Left lung (tissue), 14 donors: Measurements from ENCODE around the gene SBSN. TPM values are rescaled to one million over a fixed set of nuclear protein-coding genes. Genes with fewer than 3 reads are reported as not detected.

Experiments used
- ATAC-seq: fragments of 200-7000 bp; cut with Tn5 transposase; one replicate; pipeline ENCODE4 v1.9.1; 2020; ENCODE audit warnings: moderate library complexity
- DNase-seq, 4 donors: peaks; one replicate each; pipeline ENCODE4 v3.0.0-alpha.2; 2013 to 2020
- H3K27ac ChIP-seq, 2 donors: fragments of 200-600 bp; sonication (generic) in 1 of 2; one replicate each; pipeline versions ENCODE4 v1.5.0 to v1.8.0; 2020 to 2021
- H3K27me3 ChIP-seq, 2 donors: fragments of 200-600 bp; sonication (generic) in 1 of 2; one replicate each; pipeline versions ENCODE4 v1.5.0 to v1.8.0; 2020 to 2021
- H3K36me3 ChIP-seq, 2 donors: fragments of 200-600 bp; sonication (generic) in 1 of 2; one replicate each; pipeline versions ENCODE4 v1.5.0 to v1.8.0; 2020 to 2021
- H3K4me1 ChIP-seq, 2 donors: fragments of 200-600 bp; one replicate each; pipeline ENCODE4 v1.8.0; 2021
- H3K4me3 ChIP-seq, 2 donors: fragments of 200-600 bp; sonication (generic) in 1 of 2; one replicate each; pipeline versions ENCODE4 v1.5.0 to v1.8.0; 2020 to 2021; ENCODE audit warnings: mild to moderate bottlenecking in 1 of 2
- H3K9me3 ChIP-seq, 2 donors: fragments of 200-600 bp; sonication (generic) in 1 of 2; one replicate each; pipeline versions ENCODE4 v1.5.0 to v1.8.0; 2020 to 2021
- CTCF ChIP-seq, 2 donors: fragments of 200-600 bp; sonication (generic) in 1 of 2; IDR thresholded peaks; one replicate each; pipeline versions ENCODE4 v1.5.0 to v1.8.0; 2021; ENCODE audit warnings: antibody characterized with exemption in 2 of 2
- intact Hi-C, 2 donors: fragments of 100-400 bp; cut with DNase I; formaldehyde crosslinking; loops; one replicate each; pipeline versions ENCODE4 v1.11.2 to v1.14.2; 2022
- long read RNA-seq, 12 donors: library from polyadenylated mRNA in 2 of 12; unstranded in 2 of 12; transcript quantifications; one replicate each; pipeline ENCODE4 v2.0.0 and lab custom pipeline, GENCODE V29; 2019 to 2026
- polyA plus RNA-seq, 6 donors: library from polyadenylated mRNA; unstranded; fragments of 120-200 nt; gene quantifications; one replicate each; pipeline ENCODE4 v1.2.1, GENCODE V29; 2013; ENCODE audit not compliant: insufficient read length in 6 of 6
- total RNA-seq, 2 donors: library from RNA; stranded (reverse); fragmentation: NEBNext Ultra II Directional; extraction: Animal tissue kit (Norgen Biotek cat#: 25700); gene quantifications; one replicate each; pipeline ENCODE4 v1.2.1, GENCODE V29; 2021
- donor health status: DM: no; HTN: yes; CAD: no.
- donor health status: DM: no; HTN: no; CAD: no.

SBSN gene
- total RNA-seq (under 1 TPM in 1 of 2 donors, not detected in 1; 0.20 TPM), polyA plus RNA-seq (under 1 TPM in 2 of 6 donors, not detected in 4; 0.09 to 0.11 TPM)
- long read RNA-seq, donor 1, result 0 reads
- long read RNA-seq, donor 2, result 0 reads
- long read RNA-seq, donor 3, result 0 reads
- long read RNA-seq, donor 4, result 0 reads
- long read RNA-seq, donor 5, result 0 reads
- long read RNA-seq, donor 6, result 0 reads
- long read RNA-seq, donor 7, result 0 reads
- long read RNA-seq, donor 8, result 0 reads
- long read RNA-seq, donor 9, result 0 reads
- long read RNA-seq, donor 10, result 0 reads
- long read RNA-seq, donor 11, result 0 reads
- long read RNA-seq, donor 12, result 0 reads

- TF ChIP-seq CTCF (IDR thresholded peaks at IDR 0.05), result no peak
- Histone ChIP-seq H3K9me3 (no peaks in the 10 kb centered on the region), H3K27me3 (peaks cover 0 to 94% of the 10 kb centered on the region in 2 donors), H3K4me3 (no peak within 1 kb of the TSS), H3K27ac (no peak within 1 kb of the TSS), H3K36me3 (no peaks in the 10 kb centered on the region), H3K4me1 (peaks cover 0 to 4% of the 10 kb centered on the region in 2 donors)
- peak; percentile 17 for ATAC-seq
- no peak for DNase-seq
- intact Hi-C loops, result no loop called here
These were observed at the start of gene SBSN for GRCh38 chr19:35528218-35529038. Gene SBSN (minus strand): TSS chr19:35528311. CDS start chr19:35528281, 30 bp downstream.

DNA sequence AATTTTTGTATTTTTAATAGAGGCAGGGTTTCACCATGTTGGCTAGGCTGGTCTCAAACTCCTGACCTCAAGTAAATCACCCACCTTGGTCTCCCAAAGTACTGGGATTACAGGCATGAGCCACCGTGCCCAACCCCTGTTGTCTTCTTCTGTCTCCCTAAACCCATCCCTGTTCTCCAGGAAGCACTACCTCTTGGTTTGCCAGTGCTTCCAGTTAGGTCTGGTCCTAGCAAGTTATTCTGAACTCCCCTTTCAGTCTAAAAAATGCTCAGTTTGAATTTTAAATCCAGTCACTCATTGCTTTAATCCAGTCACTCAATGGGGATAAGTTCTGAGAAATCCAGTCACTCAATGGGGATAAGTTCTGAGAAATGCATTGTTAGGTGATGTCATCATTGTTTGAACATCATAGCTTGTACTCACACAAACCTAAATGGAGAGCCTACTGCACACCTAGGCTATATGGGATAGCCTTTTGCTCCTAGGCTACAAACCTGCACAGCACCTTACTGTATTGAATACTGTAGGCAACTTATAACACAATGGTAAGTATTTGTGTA is 43.4 kb upstream of the SBSN start:
- H3K4me3 ChIP-seq, result no peak overlapping the region
- H3K27ac ChIP-seq, result no peak overlapping the region
- H3K36me3 ChIP-seq, result no peaks in the 10 kb centered on the region
- H3K9me3 ChIP-seq, result peaks cover 0 to 20% of the 10 kb centered on the region in 2 donors
- peaks cover 0 to 27% of the 10 kb centered on the region in 2 donors for H3K27me3 ChIP-seq
- DNase-seq (no peak), ATAC-seq (no peak)
- intact Hi-C loops, result no loop called here
- H3K4me1 ChIP-seq, result no peaks in the 10 kb centered on the region
- TF ChIP-seq CTCF (IDR thresholded peaks at IDR 0.05), result no peak

- Histone ChIP-seq H3K36me3 (no peaks in the 10 kb centered on the region), H3K9me3 (peaks cover 0 to 3% of the 10 kb centered on the region in 2 donors), H3K27ac (no peak overlapping the region), H3K4me3 (no peak overlapping the region), H3K27me3 (peaks cover 0 to 40% of the 10 kb centered on the region in 2 donors), H3K4me1 (no peaks in the 10 kb centered on the region)
- TF ChIP-seq CTCF (IDR thresholded peaks at IDR 0.05), result no peak
- intact Hi-C loops, result no loop called here
- no peak for DNase-seq
- no peak for ATAC-seq
These were observed 41.2 kb upstream of the SBSN start for GRCh38 chr19:35569281-35569781.

DNA sequence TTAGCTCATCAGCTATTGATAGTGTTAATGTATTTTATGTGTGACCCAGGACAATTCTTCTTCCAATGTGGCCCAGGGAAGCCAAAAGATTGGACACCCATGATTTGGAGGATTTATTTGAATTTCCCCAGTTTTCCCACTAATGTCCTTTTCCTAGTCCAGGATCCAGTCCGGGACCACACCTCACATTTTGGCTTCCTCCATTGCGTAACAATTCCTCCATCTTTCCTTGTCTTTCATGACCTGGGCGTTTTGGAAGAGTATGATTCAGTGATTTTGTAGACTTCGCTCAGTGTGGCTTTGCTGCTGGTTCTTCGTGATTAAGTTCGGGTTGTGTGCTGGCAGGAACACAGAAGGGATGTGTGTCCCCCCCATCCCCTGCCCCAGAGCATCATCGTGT is 38.6 kb upstream of the SBSN start:
- H3K4me3 ChIP-seq, result no peak overlapping the region
- DNase-seq (no peak), ATAC-seq (no peak)
- H3K27me3 ChIP-seq, result peaks cover 0 to 63% of the 10 kb centered on the region in 2 donors
- H3K4me1 ChIP-seq, result no peaks in the 10 kb centered on the region
- intact Hi-C loops, result no loop called here
- H3K36me3 ChIP-seq, result no peaks in the 10 kb centered on the region
- no peak for TF ChIP-seq CTCF (IDR thresholded peaks at IDR 0.05)
- H3K9me3 ChIP-seq, result no peaks in the 10 kb centered on the region
- H3K27ac ChIP-seq, result no peak overlapping the region
